HG03442 (cell line): ENCODE data around the gene SMYD4.

Experiments used
- ATAC-seq: cut with Tn5 transposase; IDR thresholded peaks from one replicate; pipeline ENCODE4 v1.9.1; 2021; ENCODE audit warnings: mild to moderate bottlenecking, moderate library complexity; ENCODE audit not compliant: unreplicated experiment

The SMYD4 gene

DNA sequence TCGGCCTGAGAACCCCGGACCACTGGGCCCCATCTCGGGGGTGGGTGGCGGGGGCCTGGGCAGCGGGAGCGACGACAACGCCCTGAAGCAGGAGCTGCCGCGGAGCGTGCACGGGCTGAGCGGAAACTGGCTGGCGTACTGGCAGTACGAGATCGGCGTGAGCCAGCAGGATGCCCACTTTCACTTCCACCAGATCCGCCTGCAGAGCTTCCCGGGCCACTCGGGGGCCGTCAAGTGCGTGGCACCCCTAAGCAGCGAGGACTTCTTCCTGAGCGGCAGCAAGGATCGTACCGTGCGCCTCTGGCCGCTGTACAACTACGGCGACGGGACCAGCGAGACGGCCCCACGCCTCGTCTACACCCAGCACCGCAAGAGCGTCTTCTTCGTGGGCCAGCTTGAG lies 95.9 kb downstream of the SMYD4 start:
- ATAC-seq, result no peak

DNA sequence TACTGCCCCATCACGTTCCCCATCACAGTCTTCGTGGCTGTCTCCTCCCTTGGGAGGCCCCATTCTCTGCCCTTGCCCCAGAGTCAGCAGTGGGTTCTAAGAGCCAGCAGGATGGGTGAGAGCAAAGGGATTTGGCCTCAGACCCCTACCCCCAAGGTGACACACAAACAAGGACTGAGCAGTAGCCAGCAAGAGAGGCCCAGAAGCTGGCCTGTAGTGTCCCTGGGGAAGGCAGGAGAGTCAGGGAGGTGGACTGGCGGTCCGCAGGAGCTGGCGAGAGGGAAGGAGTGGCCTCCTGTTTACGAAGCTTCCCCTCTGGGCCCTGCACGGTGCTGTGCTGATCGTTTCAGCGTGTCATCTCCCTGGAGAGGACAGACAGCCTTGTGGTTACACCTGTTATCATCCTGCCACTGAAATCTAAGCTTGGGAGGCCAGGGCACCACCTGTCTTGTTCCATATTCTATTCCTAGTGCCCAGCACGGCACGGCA lies 96.8 kb downstream of the SMYD4 start:
- ATAC-seq, result no peak

DNA sequence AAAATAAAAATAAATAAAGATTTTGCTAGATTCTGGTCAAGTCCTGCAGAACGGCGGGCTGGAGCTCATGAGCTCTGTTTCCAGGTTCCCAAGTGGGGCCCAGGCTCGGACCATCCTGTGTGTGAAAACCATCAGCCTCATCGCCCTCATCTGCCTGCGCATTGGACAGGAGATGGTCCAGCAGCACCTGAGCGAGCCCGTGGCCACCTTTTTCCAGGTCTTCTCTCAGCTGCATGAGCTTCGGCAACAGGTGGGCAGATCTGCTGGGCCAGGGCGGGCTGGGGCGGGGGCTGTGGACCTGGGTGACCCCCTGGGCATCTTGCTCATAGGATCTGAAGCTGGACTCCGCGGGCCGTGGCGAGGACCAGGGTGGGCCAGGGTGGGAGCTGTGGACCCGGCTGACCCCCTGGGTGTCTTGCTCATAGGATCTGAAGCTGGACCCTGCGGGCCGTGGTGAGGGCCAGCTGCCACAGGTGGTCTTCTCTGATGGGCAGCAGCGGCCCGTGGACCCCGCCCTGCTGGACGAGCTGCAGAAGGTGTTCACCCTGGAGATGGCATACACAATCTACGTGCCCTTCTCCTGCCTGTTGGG lies 97.4 kb downstream of the SMYD4 start:
- no peak for ATAC-seq

DNA sequence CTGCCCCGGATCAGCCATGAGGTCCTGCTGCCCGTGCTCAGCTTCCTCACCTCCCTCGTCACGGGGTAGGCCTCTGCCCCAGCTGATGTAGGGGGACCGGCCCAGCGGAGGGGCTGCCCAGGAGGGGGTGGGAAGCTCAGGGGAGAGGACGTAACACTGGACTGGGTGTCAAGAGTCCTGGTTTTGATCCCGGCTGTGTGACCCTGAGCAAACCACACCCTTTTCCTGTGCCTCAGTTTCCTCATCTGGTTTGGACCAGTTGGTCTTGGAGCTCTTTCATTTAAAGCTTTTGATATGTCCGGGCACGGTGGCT lies 98.6 kb downstream of the SMYD4 start:
- no peak for ATAC-seq

DNA sequence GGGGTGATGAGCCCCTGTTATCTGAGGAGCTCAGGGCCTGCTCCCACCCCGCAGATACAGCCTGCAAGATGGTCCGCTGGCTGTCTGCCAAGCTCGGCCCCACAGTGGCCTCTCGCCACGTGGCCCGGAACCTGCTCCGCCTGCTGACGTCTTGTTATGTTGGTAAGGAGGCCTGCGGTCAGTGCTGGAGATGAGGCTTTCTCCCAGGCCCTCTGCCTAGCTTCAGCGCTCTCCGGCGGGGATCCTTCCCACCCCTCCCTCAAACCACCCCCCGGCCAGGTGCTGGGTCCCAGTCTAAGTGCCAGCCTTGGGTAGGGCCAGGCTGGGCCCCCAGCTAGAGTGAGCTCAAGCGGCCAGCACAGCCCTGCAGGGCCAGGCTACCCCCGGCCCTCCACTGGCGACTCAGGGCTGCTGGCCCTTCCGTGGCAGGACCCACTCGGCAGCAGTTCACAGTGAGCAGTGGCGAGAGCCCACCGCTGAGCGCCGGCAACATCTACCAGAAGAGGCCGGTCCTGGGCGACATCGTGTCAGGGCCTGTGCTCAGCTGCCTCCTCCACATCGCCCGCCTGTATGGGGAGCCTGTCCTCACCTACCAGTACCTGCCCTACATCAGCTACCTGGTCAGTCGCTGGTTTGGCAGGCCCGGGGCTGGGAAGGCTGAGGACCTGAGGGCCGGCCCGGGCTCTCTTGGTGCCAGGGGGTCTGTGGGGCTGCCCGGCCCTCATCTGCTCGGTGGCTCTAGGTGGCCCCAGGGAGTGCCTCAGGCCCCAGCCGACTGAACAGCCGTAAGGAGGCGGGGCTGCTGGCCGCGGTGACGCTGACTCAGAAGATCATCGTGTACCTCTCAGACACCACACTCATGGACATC lies 99.1 kb downstream of the SMYD4 start:
- ATAC-seq, result no peak

DNA sequence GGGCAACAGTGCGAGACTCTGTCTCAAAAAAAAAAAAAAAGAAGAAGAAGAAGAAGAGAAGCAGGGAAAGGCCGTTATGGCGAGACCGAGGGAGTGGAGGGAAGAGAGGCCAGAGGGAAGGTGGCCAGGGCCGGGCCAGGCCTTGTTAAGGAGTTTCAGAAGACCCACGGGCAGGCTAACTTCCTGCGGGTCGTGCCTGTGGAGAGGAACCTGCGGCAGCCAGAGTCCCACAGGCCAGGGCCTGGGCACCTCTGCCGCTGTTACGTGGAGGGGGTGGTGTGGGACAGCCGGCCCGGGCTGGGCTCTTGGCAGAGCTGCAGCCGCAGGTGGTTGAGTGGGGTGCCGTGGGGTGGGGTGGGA lies 99.8 kb downstream of the SMYD4 start:
- no peak for ATAC-seq
